CD4-positive, alpha-beta T cell treated with Interferon alpha-2 for 1 hour (primary cell): ENCODE measurements around the gene VAV3.

Source experiments
- DNase-seq, 2 donors: peaks; one replicate each; pipeline ENCODE4 v3.0.0-alpha.2; 2020 to 2022

VAV3 gene

DNA sequence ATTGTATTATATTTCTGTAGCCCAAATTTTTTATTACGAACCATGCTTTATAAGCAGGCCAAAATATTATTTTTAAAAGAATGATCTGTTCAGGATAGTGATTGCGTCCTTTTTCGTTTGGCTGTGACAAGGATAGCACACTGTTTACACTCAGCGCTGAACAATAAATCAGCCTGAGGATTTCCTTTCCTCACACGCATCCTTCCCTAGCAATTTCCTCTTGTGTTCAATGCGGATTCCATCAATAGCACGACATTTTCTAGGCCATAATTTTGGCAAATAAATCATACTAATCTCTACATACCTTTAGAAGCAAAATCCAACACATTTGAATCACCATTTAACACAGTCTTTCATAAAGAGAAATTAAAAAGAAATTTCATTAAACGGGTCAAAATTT is 1.6 kb upstream of the VAV3 start:
- DNase-seq = no peak

DNA sequence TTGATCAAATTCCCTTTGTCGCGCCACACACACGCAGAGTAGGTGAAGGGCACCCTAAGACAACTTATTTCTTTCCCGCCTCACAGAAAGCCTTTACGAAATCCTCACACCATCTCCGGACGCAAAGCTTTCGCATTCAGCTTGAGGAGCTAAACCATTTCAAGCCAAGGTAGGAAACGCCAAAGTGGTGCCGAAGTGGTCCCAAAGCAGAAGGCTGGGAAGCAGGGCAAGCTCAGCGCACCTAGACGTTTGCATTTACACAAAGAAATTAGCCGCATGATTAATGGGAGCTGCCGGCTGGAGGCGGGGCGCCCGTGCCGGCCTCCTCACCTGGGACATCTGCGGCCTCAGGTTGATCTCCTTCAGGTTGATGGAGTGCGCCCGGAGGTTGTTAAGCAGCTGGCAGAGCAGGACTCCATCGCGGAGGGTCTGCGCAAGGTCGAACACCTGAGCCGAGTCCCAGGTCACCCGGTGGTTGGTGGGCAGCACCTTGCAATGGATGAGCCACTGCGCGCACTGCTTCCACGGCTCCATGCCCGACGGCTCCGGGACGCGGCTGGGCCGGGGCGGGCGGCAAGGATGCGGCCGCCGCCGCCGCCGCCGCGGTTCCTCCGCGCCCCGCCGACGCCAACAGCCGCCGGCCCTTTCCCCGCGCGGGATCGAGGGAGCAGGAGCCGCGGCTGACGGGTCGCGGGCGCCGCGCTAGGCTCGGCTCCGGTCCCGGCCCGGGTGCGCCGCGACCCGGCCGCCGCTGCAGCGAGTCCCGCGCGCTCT is 457 bp downstream of the VAV3 start:
- peak; percentile 6 to 33 for DNase-seq

DNA sequence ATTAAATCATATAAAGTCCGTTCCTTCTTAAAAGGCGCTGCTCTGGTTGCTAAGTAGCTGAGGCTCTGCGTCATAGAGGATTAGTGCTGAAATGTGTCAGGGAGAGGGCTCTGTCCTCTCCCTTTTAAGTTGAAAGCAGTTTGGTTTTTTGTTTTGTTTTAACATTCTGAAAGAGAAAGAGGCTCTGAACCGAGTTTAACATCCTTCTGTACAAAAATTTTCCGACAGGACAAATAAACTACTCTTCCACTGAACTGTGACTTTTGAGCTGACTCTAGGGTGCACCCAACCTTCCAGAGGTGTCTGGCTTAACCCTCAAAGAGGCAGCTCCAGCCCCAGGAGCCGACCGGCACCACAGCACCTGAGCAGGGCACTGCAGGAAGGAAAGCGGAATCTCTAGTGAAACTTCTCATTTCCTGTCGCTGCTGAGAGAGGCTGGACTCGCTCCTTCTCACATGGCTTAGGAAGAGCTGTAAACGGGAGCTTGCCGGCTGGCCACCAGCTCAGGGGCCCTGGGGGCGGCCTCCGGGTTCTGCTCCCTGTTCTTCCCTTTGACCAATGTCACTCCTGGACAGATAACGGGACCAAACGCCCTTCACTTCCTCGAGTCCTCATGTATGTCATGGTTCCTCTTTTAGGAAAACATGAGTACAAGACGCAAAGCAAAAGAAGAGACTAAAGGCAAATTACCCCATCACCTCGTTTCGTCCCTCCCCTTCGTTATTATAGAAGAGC is 1.2 kb downstream of the VAV3 start:
- peak; percentile 44 to 57 for DNase-seq

DNA sequence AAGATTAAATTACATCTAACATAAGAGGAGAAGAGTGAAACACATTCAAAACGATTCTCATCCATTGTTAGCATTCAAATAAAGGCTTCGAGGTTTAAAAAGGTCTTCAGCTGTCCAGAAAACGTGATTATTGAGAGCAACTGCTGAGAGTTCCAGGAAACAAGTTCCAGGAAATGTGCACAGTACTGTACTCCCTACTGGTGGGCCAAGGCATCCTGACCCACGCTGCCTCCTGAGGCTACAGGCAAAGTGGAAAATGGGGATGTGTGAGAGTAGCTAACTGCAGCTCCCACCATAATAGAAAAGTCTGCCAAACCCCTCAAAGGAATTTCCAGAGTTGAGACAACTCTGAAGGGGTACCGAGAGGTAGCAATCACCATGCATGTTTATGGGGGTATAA is 2.0 kb downstream of the VAV3 start:
- no peak for DNase-seq

DNA sequence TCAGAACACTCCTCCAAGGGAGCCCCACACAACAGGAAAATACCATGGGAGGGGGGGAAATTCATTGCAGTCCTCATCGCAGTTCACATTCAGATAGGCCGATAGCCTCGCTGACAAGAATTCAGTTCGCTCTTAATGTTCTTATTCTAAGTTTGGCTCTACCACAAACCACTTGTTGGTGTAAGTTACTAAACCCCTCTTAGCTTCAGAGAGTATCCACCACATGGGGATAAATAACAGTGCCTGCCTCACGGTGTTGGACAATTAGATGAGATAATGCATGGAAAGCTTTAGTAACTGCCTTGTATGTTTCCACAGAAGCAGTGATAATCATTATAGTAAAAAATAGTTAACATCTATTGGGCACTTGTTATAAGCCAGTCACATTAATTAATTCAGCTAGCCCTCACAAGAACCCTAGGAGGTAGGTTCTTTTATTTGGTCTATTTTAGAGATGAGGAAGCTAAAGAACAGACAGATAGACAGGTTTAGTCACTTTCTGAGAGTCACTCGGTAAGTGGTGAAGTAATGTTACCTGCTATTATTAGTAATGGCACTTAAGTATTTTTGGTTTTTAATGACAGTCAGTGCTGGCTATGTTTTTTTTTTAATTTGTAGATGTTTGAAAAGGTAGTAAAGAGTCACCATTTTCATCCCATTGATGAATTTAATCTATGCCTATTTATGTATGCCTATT is 10.1 kb downstream of the VAV3 start:
- peak in 1 of 2 donors; percentile 20 for DNase-seq

DNA sequence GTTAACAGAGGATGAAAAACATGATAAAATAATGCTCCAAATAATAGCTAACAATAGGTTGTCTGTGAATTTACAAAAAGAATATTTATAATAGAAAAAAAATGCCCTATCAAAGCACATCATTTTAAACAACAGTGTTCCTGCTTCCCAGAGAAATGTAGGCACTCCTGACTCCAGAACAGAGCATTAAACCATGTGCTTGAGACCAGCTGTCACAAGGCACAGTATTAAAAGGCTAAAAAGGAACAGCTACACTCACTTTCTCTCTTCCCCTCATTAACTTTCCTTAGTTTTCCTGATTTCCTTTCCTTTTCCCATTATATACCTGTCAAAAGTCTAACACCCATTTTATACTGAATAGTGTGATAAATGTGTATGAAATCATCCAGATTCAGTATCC is 10.9 kb downstream of the VAV3 start:
- no peak for DNase-seq

DNA sequence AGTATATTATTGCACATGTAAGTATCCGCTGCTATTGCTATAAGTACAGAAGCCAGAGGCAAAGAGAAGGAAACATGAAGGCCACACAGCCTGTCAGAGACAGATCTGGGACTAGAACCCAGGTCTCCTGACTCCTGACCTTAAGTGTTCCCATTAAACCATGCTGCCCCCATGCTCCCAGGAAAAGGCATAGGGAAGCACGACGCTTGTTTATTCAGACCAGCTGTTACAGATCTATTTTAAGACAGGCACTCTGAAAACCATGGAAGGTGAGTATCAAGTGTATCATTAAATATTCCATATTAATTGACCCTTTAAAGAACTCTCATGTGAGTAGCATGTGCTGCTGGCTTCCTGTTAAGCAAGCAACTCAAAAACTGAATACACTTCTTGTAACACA is 11.4 kb downstream of the VAV3 start:
- DNase-seq = no peak

DNA sequence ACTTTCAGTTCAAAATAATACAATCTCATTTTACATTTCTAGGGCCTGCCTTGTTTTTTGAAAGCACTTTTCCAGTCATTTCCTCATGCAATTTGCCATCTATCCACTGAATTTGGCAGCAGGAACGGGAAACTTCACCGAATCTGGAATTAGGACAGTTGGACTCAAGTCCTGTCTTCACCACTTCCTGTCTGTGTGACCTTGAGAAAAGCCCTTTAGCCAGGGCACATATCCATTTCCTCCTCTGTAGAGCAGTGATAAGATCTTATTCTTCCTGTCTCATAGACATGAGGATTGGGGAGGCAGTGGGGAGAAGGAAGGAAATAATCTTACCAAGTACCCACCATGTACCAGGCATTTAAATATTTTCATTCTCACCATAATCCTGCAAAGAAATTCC is 12.0 kb downstream of the VAV3 start:
- no peak for DNase-seq

DNA sequence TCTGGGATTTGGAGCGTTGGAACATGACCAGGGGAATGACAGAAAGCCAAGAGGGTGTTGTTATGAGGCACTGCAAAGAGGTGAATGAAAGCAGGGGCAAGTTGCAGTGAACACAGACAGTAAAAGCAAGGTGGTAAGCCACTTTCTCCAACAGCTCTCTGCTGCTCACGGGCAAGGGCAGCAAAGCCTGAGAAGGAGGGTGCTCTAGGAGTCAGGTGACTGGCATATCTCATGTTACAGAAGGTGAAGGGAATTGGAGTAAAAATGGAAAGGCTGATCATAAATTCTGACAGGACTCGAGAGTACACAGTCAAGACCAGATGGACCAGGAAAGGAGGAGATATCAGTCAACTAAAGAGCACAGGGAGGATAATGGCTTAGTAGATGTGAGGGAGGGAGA is 14.5 kb downstream of the VAV3 start:
- no peak for DNase-seq

DNA sequence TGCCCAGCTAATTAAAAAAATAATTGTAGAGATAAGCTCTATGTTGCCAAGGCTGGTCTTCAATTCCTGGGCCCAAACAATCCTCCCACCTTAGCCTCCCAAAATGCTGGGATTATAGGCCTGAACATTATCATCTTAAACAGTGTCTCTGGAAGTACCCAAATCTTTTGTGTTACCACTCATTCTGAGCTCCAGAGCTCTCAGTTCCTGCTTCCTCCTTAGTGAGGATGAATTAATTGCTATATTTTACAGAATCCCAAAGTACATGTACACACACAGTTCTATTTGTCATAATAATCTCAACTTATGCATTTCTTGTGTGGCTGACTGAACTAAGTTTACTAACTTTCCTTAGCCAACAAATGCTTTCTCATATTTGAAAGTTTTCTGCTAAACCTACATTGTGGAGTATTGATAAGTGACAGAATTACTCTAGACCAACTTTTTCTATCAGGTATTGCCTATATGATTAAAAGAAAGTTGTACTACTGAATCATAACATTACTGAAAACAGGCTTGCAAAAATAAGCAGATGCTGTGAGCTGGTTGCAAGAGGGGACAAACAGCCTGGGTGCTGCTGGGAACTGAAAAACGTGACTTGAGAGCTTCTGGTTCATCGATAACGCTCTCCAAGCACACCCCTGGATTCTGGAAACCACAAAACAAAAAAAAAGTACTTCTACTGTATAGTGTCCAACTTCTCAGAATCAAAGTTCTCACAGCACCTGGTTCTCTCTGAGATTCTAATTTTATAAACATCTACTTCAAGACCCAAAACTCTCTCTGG is 15.3 kb downstream of the VAV3 start:
- DNase-seq = no peak

DNA sequence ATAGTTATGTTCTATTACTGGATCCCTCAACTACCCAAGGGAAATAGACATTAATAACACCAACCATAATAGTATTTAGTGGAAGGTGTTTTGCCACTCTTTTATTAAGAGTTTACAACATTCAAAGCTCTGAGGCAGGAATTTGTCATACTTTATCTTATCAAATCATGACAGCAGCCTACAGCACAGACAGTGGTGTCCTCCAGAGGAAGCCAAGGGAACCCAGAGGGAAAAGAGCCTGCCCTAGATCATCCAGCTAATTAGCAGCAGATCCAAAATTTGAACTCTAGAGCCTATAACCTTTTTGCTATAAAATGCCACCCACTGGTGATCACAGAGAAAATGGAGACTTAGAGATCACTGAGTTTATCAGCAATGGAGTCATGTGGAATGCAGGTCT is 18.2 kb downstream of the VAV3 start:
- no peak for DNase-seq

DNA sequence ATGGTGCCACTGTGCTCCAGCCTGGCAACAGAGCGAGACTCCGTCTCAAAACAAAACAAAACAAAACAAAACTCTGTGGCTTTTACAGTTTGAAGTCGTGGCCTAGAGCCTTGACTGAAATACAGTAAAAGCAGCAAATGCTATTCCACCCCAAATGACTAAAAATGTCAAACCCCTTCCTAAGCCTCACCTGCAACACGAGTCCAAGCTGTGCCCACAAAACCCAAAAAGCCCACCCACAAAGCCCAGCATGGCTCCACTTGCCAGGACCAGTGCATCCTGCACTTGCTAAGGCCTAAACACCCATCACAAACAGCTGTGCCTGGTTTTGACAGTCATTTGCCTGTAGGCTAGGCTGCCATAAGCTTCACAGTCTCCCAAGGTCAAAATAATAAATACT is 21.3 kb downstream of the VAV3 start:
- DNase-seq = peak in 1 of 2 donors; percentile 37

DNA sequence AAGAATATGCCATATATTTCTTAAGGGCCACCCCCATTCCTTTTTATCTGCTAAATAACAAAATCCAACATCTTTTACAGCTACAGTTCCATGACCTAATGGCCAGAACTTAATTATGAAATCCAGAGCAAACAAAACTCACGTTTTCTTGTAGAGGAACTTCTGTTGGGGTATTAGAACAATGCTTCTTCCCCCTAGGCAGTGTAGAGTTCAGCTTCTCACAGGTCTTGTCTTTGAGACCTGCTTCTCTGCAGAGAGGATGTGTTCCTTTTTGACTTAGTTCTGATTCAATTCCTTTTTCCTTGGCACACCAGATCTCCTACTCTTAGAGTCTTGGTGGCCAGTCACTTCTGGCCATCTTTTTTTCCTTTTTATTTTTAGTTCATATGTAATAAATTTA is 22.2 kb downstream of the VAV3 start:
- no peak for DNase-seq

DNA sequence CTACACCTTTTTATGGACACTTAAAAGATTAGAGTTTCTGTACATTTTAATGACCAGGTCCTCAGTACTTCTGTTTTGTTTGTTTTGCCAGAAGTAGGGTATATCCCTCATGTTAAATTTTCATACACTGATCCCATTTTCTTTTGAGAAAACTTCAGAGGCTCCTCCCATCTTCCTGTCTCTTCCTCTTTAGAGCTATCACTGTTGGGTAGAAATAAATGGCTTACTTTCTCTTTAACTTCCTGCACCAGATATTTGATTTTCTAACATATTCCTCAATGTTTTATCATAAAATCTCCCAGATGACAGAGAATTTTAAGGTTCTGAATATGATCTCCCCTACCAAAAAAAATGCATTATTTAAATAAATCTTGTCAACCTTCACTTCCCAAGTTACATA is 23.4 kb downstream of the VAV3 start:
- no peak for DNase-seq

DNA sequence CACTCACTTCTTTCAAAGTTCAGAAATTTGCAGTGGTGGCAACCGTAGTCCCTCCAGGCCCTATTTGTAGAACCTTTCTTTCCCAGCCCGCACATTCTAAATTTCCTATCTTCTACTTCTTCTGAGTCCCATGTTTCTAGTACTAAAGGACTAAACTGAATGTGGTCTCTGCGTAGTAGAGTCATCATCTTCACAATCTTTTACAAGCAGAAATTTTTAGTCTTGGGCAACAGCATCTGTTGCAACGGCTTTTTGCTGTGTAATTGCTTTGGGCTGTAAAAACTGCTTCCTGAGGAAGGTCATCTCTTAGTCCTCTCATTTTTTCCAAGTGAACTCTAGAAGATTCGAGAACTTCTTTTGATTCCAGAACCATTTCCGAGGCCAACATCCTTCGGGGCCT is 23.9 kb downstream of the VAV3 start:
- DNase-seq = peak in 1 of 2 donors; percentile 44

DNA sequence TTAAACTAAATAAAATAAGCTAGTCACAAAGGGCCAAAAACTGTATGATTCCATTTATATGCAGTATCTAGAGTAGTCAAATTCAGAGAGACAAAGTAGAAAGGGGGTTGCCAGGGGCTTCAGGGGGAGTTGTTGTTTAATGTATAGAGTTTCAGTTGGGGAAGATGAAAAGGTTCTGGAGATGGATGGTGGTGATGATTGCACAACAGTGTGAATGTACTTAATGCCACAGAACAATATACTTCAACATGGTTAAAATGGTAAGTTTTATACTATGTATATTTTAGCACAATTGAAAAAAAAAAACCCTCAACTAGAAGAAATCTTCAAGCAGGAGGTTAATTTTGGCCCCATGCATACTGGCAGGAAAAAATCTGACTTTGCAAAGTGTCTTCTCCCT is 24.3 kb downstream of the VAV3 start:
- no peak for DNase-seq

DNA sequence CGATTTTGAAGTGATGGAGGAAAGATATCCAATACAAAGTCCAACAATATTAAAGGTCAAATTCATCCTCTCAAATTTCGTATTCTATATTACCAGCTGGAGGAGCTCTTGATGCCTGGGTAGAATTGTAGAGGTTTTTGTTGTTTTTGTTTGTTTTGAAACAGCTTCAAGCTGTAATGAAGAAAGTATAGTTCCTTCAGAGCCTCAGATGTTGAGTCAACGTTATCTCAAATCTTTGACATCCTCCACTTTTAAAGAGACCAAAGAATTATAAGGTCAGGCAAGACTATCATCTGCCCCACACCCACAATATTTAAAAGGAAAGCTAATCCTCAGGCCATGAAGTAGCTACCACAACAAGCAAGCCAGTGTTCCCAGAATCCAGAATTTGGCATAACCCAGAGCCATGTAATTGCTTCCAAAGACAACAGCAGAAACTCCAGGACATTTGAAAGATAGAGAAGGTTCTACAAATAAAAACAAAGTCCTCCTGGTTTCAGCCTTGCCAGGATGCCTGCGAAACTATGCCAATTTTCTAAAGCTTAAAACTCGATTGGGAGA is 24.9 kb downstream of the VAV3 start:
- no peak for DNase-seq

DNA sequence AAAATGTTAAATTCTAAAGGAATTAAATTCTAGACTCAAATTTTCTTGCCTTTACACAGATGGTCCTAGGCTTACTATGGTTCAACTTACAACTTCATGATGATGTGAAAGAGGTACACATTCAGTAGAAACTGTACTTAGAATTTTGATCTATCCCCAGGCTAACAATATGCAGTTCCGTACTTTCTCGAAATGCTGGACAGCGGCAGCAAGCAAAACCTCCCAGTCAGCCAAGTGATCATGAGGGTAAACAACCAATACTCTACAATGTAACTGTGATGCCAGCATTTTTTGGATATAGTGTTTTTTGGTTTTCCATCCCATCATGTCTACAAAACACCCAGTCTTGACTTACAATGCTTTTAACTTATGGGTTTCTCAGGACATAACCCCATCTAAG is 25.7 kb downstream of the VAV3 start:
- DNase-seq = no peak

DNA sequence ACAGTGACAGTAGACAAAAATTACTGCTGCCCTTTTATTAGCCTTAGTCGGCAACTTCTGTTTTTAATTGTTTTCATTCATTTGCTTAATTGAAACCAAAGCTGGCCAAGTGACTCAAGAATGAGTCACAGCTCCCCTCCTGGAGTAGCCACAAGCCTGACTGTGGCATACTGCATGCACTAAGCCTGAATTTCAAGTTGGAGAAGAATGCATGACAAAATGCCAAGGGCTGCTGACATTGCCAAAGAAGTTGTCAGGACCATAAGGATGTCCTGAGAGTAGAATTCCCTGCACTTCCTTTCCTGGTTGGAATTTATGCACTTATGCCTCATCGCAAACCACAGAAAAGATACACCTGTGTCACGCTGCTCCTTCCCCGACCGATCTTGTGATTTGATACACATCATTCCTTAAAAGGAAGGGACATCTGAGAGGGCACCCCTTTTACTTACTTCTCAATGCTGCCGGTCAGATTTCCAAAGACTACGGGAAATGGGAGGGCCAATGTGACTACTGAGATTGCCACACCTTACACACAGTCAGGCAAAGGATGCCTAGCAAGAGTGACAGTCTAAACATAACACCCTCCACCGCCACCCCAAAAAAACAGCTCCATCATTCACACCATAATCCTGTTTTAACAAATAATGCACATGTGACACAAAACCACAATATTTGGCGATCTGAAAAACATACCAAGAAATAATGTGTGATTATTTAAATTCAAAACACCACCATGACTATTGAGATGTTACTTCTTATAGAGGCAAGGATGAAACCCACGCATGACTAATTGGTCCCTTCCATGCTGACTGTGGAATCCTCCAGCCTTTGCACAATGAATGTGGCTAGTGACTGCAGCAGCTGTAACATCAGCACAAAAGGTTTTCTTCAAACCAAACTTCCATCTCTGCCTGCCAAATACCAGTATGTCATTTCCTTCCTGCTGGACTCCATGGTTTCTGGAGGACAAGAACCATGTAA is 28.2 kb downstream of the VAV3 start:
- DNase-seq = peak; percentile 57 to 59

DNA sequence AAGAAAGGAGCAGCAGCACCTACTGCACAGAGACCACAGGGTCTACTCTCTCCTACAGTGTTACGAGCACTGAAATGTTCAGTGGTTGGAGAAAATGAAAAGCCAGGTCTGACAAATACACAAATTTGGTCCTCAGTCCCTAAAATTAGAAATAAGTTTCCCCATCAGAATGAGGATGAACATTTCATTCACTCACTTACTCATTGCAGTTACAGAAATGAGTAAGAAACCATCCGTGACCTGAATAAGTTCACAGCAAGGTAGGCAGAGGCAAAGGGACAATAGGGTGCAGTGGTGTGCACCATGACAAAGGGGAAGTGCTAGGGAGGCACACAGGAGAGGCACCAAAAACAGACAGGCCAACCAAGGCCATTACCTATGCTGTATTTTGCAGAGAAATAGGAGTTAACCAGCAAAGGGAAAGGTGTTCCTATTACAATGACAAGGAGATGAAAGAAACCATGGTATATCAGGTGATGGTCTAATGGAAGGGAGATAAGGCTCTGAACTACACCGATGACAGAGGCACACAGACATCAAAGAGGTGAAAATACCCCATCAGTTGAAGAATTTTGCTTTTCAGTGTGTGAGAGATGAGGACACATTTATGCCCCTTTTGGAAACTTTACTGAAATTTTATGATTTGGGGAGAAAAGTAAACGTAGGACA is 29.4 kb downstream of the VAV3 start:
- DNase-seq = peak; percentile 32 to 33

DNA sequence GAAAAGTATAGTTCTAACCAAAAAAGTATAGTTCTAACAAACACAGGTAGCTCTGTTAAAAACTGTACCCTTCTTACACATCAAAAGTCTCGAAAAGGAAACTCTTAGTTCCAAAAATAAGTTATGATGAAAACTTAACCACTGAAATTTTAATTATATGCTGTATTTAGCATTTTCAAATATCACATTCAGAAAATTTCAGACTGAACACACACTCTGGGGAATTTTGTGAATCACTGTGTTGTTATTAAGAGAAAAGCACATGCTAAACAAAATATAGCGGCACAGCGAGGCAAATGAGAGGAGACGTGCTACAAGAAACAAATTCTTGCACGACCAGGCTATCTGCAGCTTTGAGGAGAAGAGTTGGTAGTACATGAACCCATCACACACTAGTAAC is 30.4 kb downstream of the VAV3 start:
- no peak for DNase-seq
